HG03280 (cell line): Measurements from ENCODE around the gene SPATA21.

Source experiments
- ATAC-seq: cut with Tn5 transposase; IDR thresholded peaks from one replicate; pipeline ENCODE4 v1.9.1; 2021; ENCODE audit warnings: mild to moderate bottlenecking, moderate library complexity; ENCODE audit not compliant: unreplicated experiment

Gene SPATA21

DNA sequence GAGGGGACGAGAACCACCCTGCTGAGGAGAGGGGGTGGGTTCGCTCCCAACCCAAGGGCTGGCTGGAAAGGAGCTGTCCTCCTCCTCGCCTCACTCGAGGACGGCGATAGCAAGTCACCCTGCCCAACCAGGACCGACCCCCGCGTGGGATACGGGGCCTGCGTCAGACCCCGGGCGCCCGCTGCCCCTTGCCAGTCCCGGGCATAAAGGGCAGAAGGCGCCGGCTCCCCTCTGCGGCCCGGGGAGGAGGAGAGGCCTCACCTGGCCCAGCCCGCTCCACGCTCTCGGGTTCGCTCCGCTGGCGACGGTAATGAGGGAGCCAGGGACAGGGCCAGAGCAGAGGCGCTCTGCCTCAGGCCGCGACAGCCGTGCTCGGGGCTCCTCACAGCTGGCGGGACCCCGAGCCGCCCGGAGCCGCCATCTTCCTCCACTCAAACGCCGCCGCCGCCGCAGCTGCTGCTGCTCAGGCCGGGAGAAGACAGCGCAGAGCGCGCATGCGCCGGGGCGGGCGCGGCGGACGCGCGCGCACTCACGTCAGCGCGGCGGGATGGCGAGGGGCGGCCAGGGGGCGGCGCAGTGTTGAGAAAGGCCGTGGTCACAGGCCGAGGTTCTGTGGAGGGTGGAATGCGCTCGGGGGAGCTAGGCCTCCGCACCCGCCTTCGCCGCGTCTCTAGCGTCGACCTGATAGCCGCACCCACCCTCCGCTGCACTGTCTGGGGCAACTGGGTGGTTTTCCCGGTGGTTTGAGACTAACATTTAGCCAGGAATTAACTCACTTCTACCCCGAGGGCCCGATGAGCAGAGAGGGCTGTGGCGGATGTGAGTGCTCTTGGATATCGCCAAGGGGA lies 85.0 kb downstream of the SPATA21 start, which contains the start of gene FBXO42:
Gene FBXO42 (minus strand): TSS at position 487 of the 848 bp plus-strand sequence. CDS start 37,062 bp downstream, outside the sequence.
- peak; percentile 94 for ATAC-seq

GRCh38 chr1:16351456-16351993 lies 85.7 kb downstream of the SPATA21 start:
- no peak for ATAC-seq

DNA sequence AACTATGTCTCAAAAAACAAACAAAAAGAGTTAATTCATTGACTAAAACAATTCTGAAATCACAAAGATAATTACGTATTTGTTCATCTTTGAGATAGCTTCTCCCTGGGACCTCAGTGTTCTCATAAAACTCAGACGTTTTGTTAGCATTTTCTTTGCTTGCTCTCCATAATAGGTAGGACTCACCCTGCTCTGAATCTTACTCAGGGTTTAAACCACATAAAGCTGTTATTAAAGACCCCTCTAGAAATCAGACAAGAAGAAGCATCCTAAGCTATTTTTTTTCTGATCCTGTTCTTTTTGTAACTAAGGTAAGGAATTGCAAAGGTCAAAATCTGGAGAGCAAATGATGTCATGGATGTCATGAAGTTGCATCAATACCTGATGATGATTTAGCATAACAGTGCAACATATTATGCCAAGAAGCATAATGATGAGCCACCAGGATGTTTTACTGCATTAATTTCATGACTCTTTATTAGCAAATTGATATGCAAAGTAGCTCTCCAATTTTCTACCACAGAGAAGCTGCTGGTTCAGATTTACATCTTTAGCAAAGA lies 87.3 kb downstream of the SPATA21 start:
- ATAC-seq: no peak
